A549 (cell line): ENCODE data around the gene SRCAP. TPM values are rescaled to one million over a fixed set of nuclear protein-coding genes. Genes with fewer than 3 reads are reported as not detected.
"Not testable (repeated sequence)": the region's sequence is repeated elsewhere in the genome, so short reads cannot be mapped to it uniquely, and the experiment has no call there.

ENCODE experiments used
- ATAC-seq, 2 experiments: fragments of 200-7000 bp in 1 of 2; fragments of >200 bp in 1 of 2; cut with Nextera tagmentation in 1 of 2; cut with Tn5 transposase in 1 of 2; 3 replicates each; pipeline versions ENCODE4 v1.8.0 to v1.9.1; 2018 to 2020; ENCODE audit warnings: mild to moderate bottlenecking in 1 of 2, moderate library complexity in 1 of 2
- CTCF ChIA-PET: fragments of 300-600 bp; sonication (Branson Sonifier 250); formaldehyde crosslinking; extraction: SDS; loops from one replicate; lab custom pipeline; 2021; ENCODE audit warnings: antibody characterized with exemption, inconsistent platforms; lab: Yijun Ruan, JAX
- POLR2A ChIA-PET: fragments of 350-600 bp; formaldehyde crosslinking; extraction: SDS; loops from one replicate; lab custom pipeline; 2021; ENCODE audit warnings: antibody characterized with exemption, inconsistent platforms; lab: Yijun Ruan, JAX
- DNase-seq, 2 experiments: peaks; one replicate each; pipeline versions ENCODE4 v3.0.0 to v3.0.0-alpha.2; 2011 to 2016; ENCODE audit warnings: low read depth in 1 of 2, low spot score in 1 of 2
- FAIRE-seq: peaks from 2 replicates; lab custom pipeline; 2011; peaks lifted over from hg19 to GRCh38; lab: Jason Lieb, UNC
- H3K27ac ChIP-seq, 2 experiments: fragments of >200 bp; sonication (Bioruptor Twin); formaldehyde crosslinking; 3 replicates each; pipeline ENCODE4 v1.5.1; 2016 to 2017
- H3K4me1 ChIP-seq: fragments of >200 bp; sonication (Bioruptor Twin); formaldehyde crosslinking; 3 replicates; pipeline ENCODE4 v1.6.1; 2016
- H3K4me2 ChIP-seq: fragments of >200 bp; sonication (Bioruptor Twin); formaldehyde crosslinking; 3 replicates; pipeline ENCODE4 v1.6.1; 2016
- H3K4me3 ChIP-seq: fragments of >200 bp; sonication (Bioruptor Twin); formaldehyde crosslinking; 3 replicates; pipeline ENCODE4 v1.5.1; 2016
- H3K9me3 ChIP-seq: fragments of >200 bp; sonication (Bioruptor Twin); formaldehyde crosslinking; 3 replicates; pipeline ENCODE4 v1.6.1; 2016
- BHLHE40 ChIP-seq: IDR thresholded peaks from 2 replicates; pipeline ENCODE4 v1.6.1; 2012; ENCODE audit warnings: low read depth, low read length, inconsistent platforms
- CBX8 ChIP-seq: fragments of 200-600 bp; sonication (generic); IDR thresholded peaks from 2 replicates; pipeline ENCODE4 v1.6.1; 2016
- CHD2 ChIP-seq: fragments of 150-350 bp; IDR thresholded peaks from 2 replicates; pipeline ENCODE4 v1.6.1; 2014; ENCODE audit warnings: low read length; ENCODE audit not compliant: partially characterized antibody
- CHD4 ChIP-seq: fragments of 200-600 bp; sonication (generic); IDR thresholded peaks from 2 replicates; pipeline ENCODE4 v1.6.1; 2016; ENCODE audit warnings: antibody characterized with exemption, mild to moderate bottlenecking, borderline replicate concordance
- ESRRA ChIP-seq: fragments of 150-350 bp; IDR thresholded peaks from 2 replicates; pipeline ENCODE4 v1.6.1; 2014; ENCODE audit warnings: mild to moderate bottlenecking, low read length, borderline replicate concordance
- GATA3 ChIP-seq: IDR thresholded peaks from 2 replicates; pipeline ENCODE4 v1.6.1; 2012; ENCODE audit warnings: borderline replicate concordance
- HDAC2 ChIP-seq: fragments of 200-600 bp; sonication (generic); IDR thresholded peaks from 2 replicates; pipeline ENCODE4 v1.6.1; 2016
- HOXA7 ChIP-seq: fragments of 250-450 bp; sonication (Bioruptor Pico); IDR thresholded peaks from 2 replicates; pipeline ENCODE4 v1.5.0; 2020; ENCODE audit warnings: mild to moderate bottlenecking, moderate library complexity
- JUNB ChIP-seq: fragments of >200 bp; sonication (Bioruptor Twin); formaldehyde crosslinking; IDR thresholded peaks from 2 replicates; pipeline ENCODE4 v1.6.1; 2016
- MAFK ChIP-seq: fragments of 450-650 bp; IDR thresholded peaks from 2 replicates; pipeline ENCODE4 v1.6.1; 2014; ENCODE audit not compliant: partially characterized antibody
- MAZ ChIP-seq: fragments of 150-350 bp; IDR thresholded peaks from 2 replicates; pipeline ENCODE4 v1.6.1; 2014; ENCODE audit warnings: antibody characterized with exemption, low read depth, low read length, borderline replicate concordance
- NPAS2 ChIP-seq: fragments of 250-450 bp; sonication (Bioruptor Pico); IDR thresholded peaks from 2 replicates; pipeline ENCODE4 v1.8.0; 2022; ENCODE audit warnings: mild to moderate bottlenecking, moderate library complexity, borderline replicate concordance
- PHF8 ChIP-seq: fragments of 200-600 bp; sonication (generic); IDR thresholded peaks from 2 replicates; pipeline ENCODE4 v1.6.1; 2016; ENCODE audit warnings: low read depth, mild to moderate bottlenecking, antibody characterized with exemption, moderate library complexity, borderline replicate concordance
- RCOR1 ChIP-seq: fragments of 150-350 bp; IDR thresholded peaks from 2 replicates; pipeline ENCODE4 v1.6.1; 2014; ENCODE audit warnings: antibody characterized with exemption, low read length, low read depth
- SMC3 ChIP-seq: fragments of >200 bp; sonication (Bioruptor Twin); formaldehyde crosslinking; IDR thresholded peaks from 3 replicates; pipeline ENCODE4 v1.6.1; 2018; ENCODE audit warnings: inconsistent platforms
- SREBF2 ChIP-seq: fragments of 450-650 bp; IDR thresholded peaks from 2 replicates; pipeline ENCODE4 v1.6.1; 2014; ENCODE audit warnings: mild to moderate bottlenecking, moderate library complexity
- WGBS: methylation state at CpG from one replicate; pipeline ENCODE4 v1.1.6; 2017; ENCODE audit errors: missing lambda C conversion rate; 5-methylcytosine and 5-hydroxymethylcytosine counted together
- polyA plus RNA-seq, 4 experiments: library from polyadenylated mRNA; depleted of rRNA in 3 of 4; stranded (reverse); fragments of >200 nt; fragmentation: RNase III in 1 of 4; extraction: RNeasy Plus Mini Kit Qiagen cat#74134 plus additional on column Dnase treatment in 1 of 4; gene quantifications; 2 replicates in 3 of 4; 3 replicates in 1 of 4; pipeline ENCODE4 v1.2.3, GENCODE V29; 2011 to 2017
- TF ChIP-seq, protein P1 (sequence below): fragments of >200 bp; sonication (Bioruptor Twin); formaldehyde crosslinking; IDR thresholded peaks from 3 replicates; pipeline ENCODE4 v1.5.1; 2016
- TF ChIP-seq, protein P2 (sequence below): fragments of >200 bp; sonication (Bioruptor Twin); formaldehyde crosslinking; IDR thresholded peaks from 2 replicates; pipeline ENCODE4 v1.6.1; 2016
- TF ChIP-seq, protein P3 (sequence below): IDR thresholded peaks from 2 replicates; pipeline ENCODE4 v1.6.1; 2012
- TF ChIP-seq, protein P4 (sequence below): IDR thresholded peaks from 2 replicates; pipeline ENCODE4 v1.6.1; 2012

The SRCAP gene
- polyA plus RNA-seq, 2 of the 4 experiments (the other 2 are of a cell fraction) = 6.2 to 19.9 TPM

DNA sequence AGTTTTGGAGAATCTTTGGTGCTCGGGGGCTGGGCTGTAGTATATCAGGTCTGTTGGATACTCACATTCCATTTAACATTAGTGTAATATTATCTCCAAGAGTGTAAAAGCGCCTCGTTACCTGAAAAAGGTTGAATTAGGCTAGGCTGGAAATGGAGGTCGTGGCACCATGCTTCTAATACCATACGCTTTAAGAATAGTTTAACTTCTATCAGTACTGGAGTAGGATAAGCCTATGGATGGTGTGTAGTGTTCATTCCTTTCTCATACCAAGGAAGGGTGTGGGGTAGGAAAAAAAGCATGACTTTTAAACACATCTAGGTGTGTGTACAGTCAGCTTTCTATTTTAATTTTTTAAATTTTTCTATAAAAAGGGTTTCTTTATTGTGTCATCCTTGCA, 2.0 kb downstream of the SRCAP start:
- DNase-seq (no peak), ATAC-seq (no peak), FAIRE-seq (no peak)
- CTCF ChIA-PET = interaction anchor here (0.8 kb wide), 1 partner anchor 22 kb away, joined by 3 read pairs; no protein-coding TSS in a partner anchor
- TF ChIP-seq ESRRA = no peak
- TF ChIP-seq, protein P1, sequence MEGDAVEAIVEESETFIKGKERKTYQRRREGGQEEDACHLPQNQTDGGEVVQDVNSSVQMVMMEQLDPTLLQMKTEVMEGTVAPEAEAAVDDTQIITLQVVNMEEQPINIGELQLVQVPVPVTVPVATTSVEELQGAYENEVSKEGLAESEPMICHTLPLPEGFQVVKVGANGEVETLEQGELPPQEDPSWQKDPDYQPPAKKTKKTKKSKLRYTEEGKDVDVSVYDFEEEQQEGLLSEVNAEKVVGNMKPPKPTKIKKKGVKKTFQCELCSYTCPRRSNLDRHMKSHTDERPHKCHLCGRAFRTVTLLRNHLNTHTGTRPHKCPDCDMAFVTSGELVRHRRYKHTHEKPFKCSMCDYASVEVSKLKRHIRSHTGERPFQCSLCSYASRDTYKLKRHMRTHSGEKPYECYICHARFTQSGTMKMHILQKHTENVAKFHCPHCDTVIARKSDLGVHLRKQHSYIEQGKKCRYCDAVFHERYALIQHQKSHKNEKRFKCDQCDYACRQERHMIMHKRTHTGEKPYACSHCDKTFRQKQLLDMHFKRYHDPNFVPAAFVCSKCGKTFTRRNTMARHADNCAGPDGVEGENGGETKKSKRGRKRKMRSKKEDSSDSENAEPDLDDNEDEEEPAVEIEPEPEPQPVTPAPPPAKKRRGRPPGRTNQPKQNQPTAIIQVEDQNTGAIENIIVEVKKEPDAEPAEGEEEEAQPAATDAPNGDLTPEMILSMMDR = no peak
- TF ChIP-seq, protein P2, sequence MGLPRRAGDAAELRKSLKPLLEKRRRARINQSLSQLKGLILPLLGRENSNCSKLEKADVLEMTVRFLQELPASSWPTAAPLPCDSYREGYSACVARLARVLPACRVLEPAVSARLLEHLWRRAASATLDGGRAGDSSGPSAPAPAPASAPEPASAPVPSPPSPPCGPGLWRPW = no peak
- WGBS = 91% methylated on average over 5 of the region's 5 CpGs
- peaks cover 15% of the 10 kb centered on the region for H3K4me1 ChIP-seq
- no peaks in the 10 kb centered on the region for H3K9me3 ChIP-seq
- POLR2A ChIA-PET = interaction anchor here (1.2 kb wide), 1 partner anchor 74 kb away, joined by 3 read pairs; no protein-coding TSS in a partner anchor
- H3K4me3 ChIP-seq = no peak overlapping the region
- peak overlapping the region; percentile 94 for H3K4me2 ChIP-seq
- peak overlapping the region in 1 of 2 experiments; percentile 7; a peak in 2 of 6 replicates for H3K27ac ChIP-seq

DNA sequence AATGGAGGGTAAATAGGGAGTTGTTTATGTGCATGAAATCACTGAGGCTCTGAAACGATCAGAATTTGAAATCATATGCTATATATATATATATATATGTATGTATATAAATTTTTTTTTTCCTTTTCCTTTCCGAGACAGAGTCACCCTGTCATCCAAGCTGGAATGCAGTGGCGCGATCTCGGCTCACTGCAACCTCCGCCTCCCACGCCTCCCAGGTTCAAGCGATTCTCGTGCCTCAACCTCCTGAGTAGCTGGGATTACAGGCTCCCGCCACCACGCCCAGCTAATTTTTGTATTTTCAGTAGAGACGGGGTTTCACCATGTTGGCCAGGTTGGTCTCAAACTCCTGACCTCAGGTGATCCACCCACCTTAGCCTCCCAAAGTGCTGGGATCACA, 4.1 kb downstream of the SRCAP start:
- H3K9me3 ChIP-seq, POLR2A ChIA-PET, ATAC-seq, DNase-seq, FAIRE-seq, H3K4me2 ChIP-seq, H3K4me3 ChIP-seq, H3K27ac ChIP-seq: not testable (repeated sequence)
- WGBS = 93% methylated on average over 12 of the region's 12 CpGs
- CTCF ChIA-PET = interaction anchor here (0.6 to 1.6 kb wide), 3 partner anchors 9 to 32 kb away, joined by 3 to 5 read pairs (median 5); no protein-coding TSS in a partner anchor
- H3K4me1 ChIP-seq = peaks cover 15% of the 10 kb centered on the region

DNA sequence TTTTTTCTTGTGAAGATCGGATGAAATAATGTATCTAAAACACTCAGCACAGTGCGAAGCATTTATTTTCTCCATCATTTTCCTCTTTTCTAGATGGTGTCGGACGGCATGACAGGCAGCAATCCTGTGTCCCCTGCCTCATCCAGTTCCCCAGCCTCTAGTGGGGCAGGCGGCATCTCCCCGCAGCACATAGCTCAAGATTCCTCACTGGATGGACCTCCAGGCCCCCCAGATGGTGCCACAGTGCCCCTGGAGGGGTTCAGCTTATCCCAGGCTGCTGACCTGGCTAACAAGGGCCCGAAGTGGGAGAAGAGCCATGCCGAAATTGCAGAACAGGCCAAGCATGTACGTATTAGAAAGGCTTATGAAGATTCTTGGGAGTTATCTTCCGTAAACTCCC, 5.0 kb downstream of the SRCAP start:
- TF ChIP-seq SREBF2 = no peak
- TF ChIP-seq CHD2 = no peak
- no peak for TF ChIP-seq MAZ
- TF ChIP-seq RCOR1 = no peak
- TF ChIP-seq HOXA7 (CRISPR knock-in tag) = no peak
- TF ChIP-seq NPAS2 (CRISPR knock-in tag) = no peak
- TF ChIP-seq CBX8 = no peak
- no peak for TF ChIP-seq CHD4
- TF ChIP-seq JUNB = no peak
- TF ChIP-seq, protein P2 = no peak
- TF ChIP-seq MAFK = no peak
- TF ChIP-seq, protein P3, sequence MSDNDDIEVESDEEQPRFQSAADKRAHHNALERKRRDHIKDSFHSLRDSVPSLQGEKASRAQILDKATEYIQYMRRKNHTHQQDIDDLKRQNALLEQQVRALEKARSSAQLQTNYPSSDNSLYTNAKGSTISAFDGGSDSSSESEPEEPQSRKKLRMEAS = no peak
- peaks cover 15% of the 10 kb centered on the region for H3K4me1 ChIP-seq
- no peaks in the 10 kb centered on the region for H3K9me3 ChIP-seq
- no peak overlapping the region for H3K27ac ChIP-seq
- 96% methylated on average over 10 of the region's 10 CpGs for WGBS
- no peak overlapping the region for H3K4me2 ChIP-seq
- DNase-seq = no peak
- ChIA-PET CTCF (interaction anchor here (1.6 kb wide), 2 partner anchors 10 to 24 kb away, joined by 5 read pairs; no protein-coding TSS in a partner anchor), POLR2A (no interaction called here)
- no peak for ATAC-seq
- FAIRE-seq = no peak
- H3K4me3 ChIP-seq = no peak overlapping the region

DNA sequence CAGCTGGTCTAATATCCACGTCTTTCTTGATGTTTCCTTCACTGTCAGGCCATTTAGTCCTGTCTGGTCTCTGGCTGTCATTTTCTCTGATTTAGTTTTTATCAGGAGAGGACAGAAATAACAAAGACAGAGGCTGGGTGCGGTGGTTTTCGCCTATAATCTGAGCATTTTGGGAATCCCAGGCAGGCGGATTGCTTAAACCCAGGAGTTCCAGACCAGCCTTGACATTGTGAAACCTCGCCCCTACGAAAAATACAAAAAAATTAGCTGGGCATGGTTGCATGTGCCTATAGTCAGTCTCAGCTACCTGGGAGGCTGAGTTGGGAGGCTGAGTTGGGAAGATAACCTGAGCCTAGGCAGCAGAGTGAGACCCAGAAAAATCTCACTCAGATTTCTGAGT, 7.1 kb downstream of the SRCAP start:
- Histone ChIP-seq H3K4me3 (no peak overlapping the region), H3K27ac (no peak overlapping the region), H3K4me2 (no peak overlapping the region), H3K4me1 (peaks cover 3% of the 10 kb centered on the region; the same call in 2 of the 3 replicates)
- DNase-seq (no peak), ATAC-seq (no peak)
- CTCF ChIA-PET = interaction anchor here (1.5 kb wide), 1 partner anchor 31 kb away, joined by 4 read pairs; no protein-coding TSS in a partner anchor
- WGBS = 94% methylated on average over 6 of the region's 6 CpGs
- TF ChIP-seq, protein P4, sequence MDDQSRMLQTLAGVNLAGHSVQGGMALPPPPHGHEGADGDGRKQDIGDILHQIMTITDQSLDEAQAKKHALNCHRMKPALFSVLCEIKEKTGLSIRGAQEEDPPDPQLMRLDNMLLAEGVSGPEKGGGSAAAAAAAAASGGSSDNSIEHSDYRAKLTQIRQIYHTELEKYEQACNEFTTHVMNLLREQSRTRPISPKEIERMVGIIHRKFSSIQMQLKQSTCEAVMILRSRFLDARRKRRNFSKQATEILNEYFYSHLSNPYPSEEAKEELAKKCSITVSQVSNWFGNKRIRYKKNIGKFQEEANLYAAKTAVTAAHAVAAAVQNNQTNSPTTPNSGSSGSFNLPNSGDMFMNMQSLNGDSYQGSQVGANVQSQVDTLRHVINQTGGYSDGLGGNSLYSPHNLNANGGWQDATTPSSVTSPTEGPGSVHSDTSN = no peak
- TF ChIP-seq HDAC2 (no peak), CHD4 (no peak), GATA3 (no peak), PHF8 (no peak), SMC3 (no peak), BHLHE40 (no peak)
- TF ChIP-seq, protein P3 = no peak
- TF ChIP-seq, all 56 proteins: peak for 0
- POLR2A ChIA-PET = no interaction called here
- no peaks in the 10 kb centered on the region for H3K9me3 ChIP-seq
- FAIRE-seq = no peak
